Measurements from ENCODE around the gene IL18.
"Not testable (repeated sequence)": the region's sequence is repeated elsewhere in the genome, so short reads cannot be mapped to it uniquely, and the experiment has no call there.

IL18 gene

GRCh38 chr11:112121981-112122615 is 41.8 kb downstream of the IL18 start:
- DNase-seq (ENCODE audit: insufficient read length, low spot score) (no peak), FAIRE-seq (no peak)
- no peak for TF ChIP-seq POLR2A (IDR thresholded peaks at IDR 0.05; ENCODE audit: low read depth, low read length)

- TF ChIP-seq POLR2A (IDR thresholded peaks at IDR 0.05; ENCODE audit: low read depth, low read length) = no peak
- FAIRE-seq = no peak
- DNase-seq (ENCODE audit: insufficient read length, low spot score) = no peak
Measured at GRCh38 chr11:112118176-112118575, 45.7 kb downstream of the IL18 start.

DNA sequence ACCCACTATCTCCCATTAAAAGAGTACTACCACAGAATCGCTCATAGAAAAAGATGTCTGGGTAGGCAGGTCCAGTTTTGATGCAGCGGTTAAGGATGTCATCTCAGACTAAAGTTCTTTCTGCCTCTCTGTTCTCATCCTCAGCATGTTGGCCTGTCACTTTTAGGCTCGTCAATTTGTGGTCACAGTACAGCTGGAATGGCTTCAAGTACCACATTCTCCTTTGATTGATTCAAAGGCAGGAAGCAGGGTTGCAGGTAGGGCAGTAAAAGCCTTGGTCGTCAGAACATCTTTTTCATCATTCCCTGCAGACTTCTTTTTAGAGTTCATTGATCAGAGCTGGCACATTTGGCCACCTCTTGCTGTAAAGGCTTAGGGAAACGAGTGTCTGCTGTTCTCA is 48.5 kb downstream of the IL18 start:
- FAIRE-seq (no peak), DNase-seq (ENCODE audit: insufficient read length, low spot score) (no peak)
- no peak for TF ChIP-seq POLR2A (IDR thresholded peaks at IDR 0.05; ENCODE audit: low read depth, low read length)

- FAIRE-seq = no peak
- TF ChIP-seq POLR2A (IDR thresholded peaks at IDR 0.05; ENCODE audit: low read depth, low read length) = no peak
- DNase-seq (ENCODE audit: insufficient read length, low spot score) = no peak
Measured at GRCh38 chr11:112114460-112114859, 49.4 kb downstream of the IL18 start.

- no peak for TF ChIP-seq POLR2A (IDR thresholded peaks at IDR 0.05; ENCODE audit: low read depth, low read length)
- peak; percentile 50 for FAIRE-seq
Measured at GRCh38 chr11:112113539-112114457, 50.1 kb downstream of the IL18 start.

GRCh38 chr11:112106070-112106469 is 57.8 kb downstream of the IL18 start:
- FAIRE-seq (no peak), DNase-seq (ENCODE audit: insufficient read length, low spot score) (no peak)
- no peak for TF ChIP-seq POLR2A (IDR thresholded peaks at IDR 0.05; ENCODE audit: low read depth, low read length)

More at GRCh38 chr11:112113539-112114457, 50.1 kb downstream of the IL18 start:
- DNase-seq (ENCODE audit: insufficient read length, low spot score) = no peak

DNA sequence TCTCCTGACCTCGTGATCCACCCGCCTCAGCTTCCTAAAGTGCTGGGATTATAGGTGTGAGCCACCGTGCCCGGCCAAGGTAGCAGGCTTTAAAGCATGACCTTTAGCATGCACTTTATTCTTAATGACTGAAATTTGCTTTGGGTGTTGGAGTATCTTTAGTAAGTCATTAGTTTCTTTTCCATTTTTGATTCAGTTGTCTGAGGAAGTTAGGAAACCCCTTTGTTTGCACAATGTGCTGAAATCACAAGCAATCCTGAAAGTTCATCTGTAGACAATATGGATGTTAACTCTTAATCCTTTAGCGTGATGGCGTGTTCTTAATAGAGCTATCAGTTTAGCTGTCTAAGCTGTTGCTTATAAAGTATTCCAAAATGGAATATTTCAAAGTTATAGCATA is 60.4 kb downstream of the IL18 start:
- no peak for TF ChIP-seq POLR2A (IDR thresholded peaks at IDR 0.05; ENCODE audit: low read depth, low read length)
- DNase-seq (ENCODE audit: insufficient read length, low spot score) (no peak), FAIRE-seq (no peak)

DNA sequence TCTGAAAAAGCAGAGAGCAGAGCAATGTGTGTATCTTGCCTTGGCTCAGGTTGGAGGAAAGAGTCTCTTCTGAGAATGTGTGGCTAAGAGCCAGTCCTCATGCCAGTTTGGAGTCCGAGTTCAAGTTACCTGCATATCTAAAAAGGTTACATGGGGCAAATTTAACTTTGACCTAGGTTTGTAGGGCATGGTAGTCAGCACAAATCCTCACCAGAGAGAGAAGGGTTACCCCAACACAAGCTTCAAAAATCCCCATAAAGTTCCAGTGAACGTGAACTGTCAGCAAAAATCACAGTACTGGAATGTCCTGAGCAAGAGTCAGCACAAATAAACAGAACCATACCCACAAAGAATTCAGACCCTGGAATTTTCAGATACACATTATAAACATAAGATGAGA is 63.4 kb downstream of the IL18 start:
- DNase-seq (ENCODE audit: insufficient read length, low spot score) = no peak
- FAIRE-seq = no peak
- TF ChIP-seq POLR2A (IDR thresholded peaks at IDR 0.05; ENCODE audit: low read depth, low read length) = no peak

GRCh38 chr11:112097734-112098528 is 66.0 kb downstream of the IL18 start:
- no peak for DNase-seq (ENCODE audit: insufficient read length, low spot score)
- no peak for TF ChIP-seq POLR2A (IDR thresholded peaks at IDR 0.05; ENCODE audit: low read depth, low read length)
- no peak for FAIRE-seq

DNA sequence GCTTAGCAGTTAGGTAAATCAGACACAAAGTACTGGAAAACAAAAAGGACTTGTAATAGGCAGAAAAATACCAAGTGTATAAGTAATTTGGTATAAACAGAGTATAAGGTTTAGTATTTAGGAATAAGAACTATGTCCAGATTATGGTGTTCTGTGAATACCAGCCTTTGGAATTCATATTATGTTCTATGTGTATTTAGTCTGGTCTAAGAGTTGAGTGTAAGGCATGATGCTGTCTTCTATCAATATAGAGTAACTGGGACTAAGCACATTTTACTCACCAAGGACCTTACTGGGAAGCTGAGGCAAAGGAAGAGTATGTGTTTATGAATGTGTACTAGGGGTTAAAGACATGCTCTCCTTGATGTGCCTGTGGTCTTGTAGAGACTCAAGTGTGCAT is 67.7 kb downstream of the IL18 start:
- DNase-seq (ENCODE audit: insufficient read length, low spot score) = no peak
- no peak for FAIRE-seq
- no peak for TF ChIP-seq POLR2A (IDR thresholded peaks at IDR 0.05; ENCODE audit: low read depth, low read length)

- FAIRE-seq; DNase-seq (ENCODE audit: insufficient read length, low spot score): not testable (repeated sequence)
Measured at GRCh38 chr11:112095302-112095701, 68.6 kb downstream of the IL18 start.

Data from H54 (cell line).